Stimulated activated CD8-positive, alpha-beta memory T cell treated with anti-CD3 and anti-CD28 coated beads, Interleukin-12 subunit alpha, Interleukin-12 subunit beta, amount 100 ng/mL, for 24 hours (primary cell): ENCODE measurements around the gene SH3BP4.

ENCODE experiments used
- DNase-seq: peaks from one replicate; pipeline ENCODE4 v3.0.0-alpha.2; 2020; ENCODE audit errors: extremely low read depth

The SH3BP4 gene

DNA sequence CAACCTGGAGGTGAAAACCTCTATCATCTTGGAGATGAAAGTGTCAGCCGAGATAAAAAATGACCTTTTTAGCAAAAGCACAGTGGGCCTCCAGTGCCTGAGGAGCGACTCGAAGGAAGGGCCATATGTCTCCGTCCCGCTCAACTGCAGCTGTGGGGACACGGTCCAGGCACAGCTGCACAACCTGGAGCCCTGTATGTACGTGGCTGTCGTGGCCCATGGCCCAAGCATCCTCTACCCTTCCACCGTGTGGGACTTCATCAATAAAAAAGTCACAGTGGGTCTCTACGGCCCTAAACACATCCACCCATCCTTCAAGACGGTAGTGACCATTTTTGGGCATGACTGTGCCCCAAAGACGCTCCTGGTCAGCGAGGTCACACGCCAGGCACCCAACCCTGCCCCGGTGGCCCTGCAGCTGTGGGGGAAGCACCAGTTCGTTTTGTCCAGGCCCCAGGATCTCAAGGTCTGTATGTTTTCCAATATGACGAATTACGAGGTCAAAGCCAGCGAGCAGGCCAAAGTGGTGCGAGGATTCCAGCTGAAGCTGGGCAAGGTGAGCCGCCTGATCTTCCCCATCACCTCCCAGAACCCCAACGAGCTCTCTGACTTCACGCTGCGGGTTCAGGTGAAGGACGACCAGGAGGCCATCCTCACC is 90.2 kb downstream of the SH3BP4 start:
- no peak for DNase-seq

DNA sequence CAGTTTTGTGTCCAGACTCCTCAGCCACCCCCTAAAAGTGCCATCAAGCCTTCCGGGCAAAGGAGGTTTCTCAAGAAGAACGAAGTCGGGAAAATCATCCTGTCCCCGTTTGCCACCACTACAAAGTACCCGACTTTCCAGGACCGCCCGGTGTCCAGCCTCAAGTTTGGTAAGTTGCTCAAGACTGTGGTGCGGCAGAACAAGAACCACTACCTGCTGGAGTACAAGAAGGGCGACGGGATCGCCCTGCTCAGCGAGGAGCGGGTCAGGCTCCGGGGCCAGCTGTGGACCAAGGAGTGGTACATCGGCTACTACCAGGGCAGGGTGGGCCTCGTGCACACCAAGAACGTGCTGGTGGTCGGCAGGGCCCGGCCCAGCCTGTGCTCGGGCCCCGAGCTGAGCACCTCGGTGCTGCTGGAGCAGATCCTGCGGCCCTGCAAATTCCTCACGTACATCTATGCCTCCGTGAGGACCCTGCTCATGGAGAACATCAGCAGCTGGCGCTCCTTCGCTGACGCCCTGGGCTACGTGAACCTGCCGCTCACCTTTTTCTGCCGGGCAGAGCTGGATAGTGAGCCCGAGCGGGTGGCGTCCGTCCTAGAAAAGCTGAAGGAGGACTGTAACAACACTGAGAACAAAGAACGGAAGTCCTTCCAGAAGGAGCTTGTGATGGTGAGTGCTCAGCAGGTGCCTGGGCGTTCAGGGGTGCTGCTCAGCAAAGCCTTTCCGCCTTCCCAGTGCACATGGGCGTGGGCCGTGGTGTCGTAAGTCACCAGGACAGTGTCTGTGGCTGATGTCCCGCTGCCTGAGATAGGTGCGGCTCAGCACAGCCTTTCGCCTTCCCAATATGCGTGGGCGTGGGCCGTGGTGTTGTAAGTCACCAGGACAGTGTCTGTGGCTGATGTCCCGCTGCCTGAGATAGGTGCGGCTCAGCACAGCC is 91.0 kb downstream of the SH3BP4 start:
- no peak for DNase-seq

DNA sequence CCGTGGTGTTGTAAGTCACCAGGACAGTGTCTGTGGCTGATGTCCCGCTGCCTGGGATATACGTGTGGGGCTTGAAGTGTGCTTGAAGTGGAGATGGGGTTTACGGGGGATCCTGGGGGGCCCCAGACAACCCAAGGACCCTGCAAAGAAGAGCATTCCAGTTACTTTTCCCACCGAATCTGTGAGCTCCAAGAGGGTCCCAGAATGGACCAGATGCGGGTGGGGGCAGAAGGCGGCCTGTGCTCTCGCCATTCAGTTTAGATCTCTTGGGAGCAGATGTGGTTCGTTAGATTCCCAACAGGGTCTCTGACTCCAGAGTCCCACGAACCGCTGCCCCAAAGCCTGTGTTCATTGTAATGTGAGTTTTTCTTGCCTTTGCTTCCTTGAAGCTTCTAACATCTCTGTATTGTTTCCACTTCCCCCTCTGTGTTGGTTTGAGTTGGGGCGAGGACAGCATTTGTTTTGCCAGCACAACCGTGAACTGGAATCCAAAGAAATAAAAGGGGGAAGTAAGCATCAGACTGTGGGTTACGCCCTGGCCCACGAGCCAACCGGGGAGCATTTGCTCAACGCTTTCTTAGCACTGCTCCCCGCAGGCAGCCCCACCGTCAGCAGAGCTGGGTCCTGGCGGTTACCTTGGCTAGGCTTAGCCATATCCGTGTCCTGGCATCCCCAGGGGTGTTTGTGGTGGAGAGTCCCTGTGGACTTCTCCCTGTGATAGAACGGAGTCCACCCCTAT is 92.1 kb downstream of the SH3BP4 start:
- no peak for DNase-seq

DNA sequence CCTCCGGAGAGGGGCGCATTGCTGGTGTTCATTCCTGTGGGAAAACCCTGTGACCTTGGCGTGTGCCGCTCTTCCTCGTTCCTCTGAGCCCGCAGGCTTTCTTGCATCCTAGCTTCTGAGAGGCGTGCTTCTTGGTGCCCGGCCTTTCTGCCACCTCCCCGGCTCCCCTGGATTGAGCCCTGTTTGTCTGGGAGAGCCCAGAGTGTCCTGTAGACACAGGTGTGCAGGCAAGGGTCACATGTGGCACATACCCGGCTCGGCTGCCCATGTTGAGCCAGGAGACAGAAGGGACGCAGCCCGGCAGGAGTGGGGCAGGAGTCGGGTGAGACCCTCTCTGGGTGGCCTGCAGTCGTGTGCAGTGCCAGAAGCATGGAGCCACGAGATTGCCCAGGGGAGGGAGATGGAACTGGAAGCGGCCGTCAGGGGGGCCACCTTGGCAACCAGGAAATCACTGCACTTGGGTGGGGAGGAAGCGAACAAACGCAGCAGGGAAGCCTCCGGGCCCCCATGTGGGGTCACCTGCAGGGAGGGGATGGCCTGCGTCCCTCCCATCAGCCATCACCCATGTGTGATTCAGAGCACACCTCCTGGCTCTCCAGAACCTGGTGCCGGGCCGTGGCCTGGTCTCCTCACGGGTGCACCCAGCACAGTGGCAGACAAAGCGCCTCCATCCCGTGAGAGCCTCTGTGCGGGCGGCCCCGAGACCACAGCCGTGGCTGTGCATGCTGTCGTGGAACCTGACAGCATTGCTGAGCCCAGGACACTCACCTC is 92.9 kb downstream of the SH3BP4 start:
- DNase-seq = no peak

DNA sequence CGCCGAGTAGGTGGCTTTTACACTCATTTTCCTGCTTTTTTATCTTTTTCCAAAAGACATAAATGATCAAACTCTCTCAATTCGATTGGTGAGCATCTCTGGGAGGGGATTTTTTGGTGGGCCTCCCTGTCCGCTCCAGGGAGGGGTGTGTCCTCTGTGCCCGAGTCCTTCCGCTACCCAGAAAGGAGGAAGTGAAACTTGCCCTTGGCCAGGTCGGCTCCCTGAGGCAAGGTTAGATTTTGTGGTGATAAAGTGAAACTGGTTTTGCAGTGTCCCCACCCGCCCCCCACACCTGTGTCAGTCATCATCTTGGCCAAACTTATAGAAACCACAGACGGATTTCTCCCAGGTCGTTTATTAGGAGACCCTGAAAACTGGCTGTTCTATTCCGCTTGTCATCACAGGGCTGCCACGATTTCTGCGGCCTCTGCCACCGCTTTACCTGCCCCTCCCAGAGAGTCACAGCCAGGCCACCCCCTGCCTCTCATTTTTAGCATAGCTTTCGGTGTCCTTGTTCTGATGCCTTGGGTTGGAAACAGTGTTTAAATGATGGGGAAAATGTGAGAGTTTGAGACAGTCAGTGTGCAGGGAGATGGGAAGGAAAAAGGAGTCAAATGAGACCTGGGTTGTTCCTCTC is 93.6 kb downstream of the SH3BP4 start:
- DNase-seq = no peak

DNA sequence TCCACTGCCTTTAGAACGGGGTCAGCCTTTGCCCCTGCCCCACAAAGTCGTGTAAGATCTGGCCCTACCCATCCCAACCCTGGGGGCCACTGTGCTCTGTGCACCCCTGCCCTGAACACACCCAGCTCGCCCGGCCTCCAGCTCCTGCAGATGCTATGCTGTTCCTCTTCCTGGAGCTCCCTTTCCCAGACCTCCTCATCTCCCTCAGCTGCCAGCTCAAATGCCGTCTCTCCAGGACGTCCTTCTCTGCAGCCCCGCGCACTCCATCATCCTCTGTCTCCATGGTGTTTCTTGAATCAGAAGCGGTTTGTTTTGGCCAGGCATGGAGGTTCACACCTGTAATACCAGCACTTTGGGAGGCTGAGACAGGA is 94.1 kb downstream of the SH3BP4 start:
- DNase-seq = no peak

DNA sequence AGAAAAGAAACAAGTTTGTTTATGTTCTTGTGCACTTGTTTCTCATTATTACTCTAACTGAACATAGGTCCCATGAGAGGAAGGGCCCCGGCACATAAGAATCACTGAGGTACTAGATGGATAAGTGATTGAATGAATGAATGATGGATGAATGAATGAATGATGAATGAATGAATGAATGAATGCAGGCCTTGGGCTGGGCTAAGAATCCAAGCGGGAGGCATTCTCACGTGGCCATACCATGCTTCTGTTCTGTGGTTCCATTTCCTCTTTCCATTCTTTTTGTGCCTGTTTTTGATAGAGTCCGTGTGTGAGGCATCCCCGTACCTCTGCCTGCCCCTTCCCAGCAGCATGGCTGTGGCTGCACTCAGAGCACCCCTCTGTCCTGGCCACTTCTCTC is 94.8 kb downstream of the SH3BP4 start:
- DNase-seq = no peak

DNA sequence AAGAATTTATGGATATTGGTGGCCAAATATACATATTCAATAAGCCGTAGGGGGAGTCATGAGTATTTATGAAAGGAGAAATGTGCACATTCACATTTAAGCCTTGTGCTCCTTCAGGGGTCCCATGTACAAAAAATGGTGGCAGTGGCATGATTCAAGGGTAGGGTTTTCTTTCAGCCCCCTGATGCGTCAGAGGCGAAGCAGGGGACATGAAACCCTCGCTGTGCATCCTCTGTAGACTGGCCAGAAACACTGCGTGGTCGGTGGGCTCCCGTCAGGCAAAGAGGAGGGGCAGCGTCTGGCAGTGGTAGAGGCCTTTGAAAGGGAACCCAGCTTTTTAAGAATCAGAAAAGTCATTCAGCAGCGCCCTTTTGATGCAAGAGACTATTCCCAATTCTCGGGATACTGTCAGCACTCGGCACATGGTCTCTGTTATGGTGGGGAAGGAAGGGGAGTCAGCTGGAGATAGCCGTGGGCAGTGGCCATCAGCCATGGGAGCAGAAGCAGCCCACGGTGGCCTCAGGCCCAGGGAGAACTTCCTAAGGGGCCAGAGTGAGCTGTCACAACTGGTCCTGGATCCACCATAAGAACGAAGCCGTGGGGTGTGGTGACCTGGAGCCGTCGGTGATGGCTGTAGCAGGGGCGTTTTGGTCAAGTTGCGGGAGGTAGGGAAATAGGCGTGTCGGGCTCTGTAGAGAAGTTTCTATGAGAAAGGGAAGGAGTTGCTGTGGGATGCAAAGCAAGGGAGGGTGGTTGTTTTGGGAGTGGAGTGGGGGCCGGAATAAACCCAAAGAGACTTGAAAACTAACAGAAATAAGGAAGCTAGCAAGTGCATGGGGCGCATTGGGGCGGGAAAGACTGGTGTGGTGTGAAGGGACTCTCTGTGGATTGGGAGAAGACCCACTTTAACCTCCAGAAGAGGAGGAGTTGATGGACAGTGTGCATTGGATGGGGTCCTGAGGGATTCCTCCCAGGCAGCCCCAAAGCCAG is 95.6 kb downstream of the SH3BP4 start:
- DNase-seq = no peak

DNA sequence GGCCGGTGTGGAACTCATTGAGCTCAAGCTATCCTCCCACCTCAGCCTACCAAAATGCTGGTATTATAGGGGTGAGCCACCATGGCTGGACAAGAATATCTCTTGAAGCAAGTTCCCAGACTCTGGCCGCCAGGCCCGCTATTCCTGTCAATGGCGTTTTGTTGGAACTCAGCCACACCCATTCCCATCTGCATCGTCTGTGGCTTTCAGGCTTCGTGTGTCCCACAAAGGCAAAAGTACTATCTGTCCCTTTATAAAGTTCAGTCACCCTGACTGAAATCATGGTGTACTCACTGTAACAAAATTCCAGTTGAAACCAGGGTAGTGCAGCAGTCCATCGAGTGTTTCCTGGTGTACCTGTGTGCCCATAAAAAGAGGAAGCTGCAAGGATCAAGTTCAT is 96.7 kb downstream of the SH3BP4 start:
- DNase-seq = no peak

DNA sequence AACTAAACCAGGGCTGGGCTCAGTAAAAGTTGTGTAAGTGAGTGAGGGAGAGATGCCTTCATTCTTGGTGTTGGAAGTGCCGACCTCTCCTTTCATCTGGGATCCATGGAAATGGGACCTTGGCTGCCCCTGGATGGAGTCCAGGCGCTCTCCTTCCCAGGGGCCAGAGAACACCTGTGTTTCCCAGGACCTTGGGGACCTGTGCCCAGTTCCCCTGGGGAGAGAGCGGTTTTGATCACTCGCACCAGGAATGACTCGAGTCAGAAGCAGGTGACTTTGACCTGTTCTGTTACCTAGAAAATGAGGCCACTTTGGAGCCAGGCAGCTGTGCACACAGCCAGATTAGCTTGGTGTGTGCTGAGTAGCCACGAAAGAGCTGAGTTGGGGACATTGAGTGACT is 97.3 kb downstream of the SH3BP4 start:
- DNase-seq = no peak

DNA sequence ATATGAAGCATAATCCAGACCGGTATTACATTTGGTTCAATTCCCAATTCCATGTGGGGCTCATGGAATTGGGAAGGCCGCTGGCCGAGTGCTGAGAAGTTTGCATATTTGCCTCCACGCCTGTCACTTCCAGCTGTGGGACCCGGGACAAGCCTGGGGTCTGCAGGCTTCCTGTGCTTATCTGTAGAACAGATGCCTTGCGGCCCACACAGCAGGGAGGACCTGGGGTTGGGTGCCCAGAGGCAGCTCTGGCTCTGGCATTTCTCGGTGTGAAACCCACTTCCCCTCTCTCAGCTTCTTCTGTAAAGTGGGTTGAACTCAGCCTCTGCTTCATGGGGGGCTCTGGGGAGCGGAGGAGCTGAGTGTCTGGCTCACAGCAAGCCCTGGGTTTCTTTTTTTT is 97.9 kb downstream of the SH3BP4 start:
- no peak for DNase-seq

DNA sequence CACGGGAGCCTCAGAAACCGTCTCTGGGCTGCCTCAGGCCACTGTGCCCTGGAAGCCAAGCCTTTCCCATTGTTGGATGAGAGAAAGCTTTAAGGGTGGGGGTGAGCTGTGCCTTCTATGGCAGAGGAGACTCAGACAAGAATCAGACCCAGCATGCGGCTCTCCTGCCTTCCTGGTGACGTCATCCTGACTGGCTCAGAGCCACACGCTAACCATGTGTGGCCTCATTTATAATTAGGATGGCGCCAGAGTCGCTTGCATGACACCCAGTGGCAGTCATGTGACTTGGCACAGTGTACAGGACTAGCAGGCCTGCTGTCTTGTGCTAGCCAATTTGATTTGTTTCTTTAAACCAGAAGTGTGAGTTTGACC is 99.1 kb downstream of the SH3BP4 start:
- no peak for DNase-seq

DNA sequence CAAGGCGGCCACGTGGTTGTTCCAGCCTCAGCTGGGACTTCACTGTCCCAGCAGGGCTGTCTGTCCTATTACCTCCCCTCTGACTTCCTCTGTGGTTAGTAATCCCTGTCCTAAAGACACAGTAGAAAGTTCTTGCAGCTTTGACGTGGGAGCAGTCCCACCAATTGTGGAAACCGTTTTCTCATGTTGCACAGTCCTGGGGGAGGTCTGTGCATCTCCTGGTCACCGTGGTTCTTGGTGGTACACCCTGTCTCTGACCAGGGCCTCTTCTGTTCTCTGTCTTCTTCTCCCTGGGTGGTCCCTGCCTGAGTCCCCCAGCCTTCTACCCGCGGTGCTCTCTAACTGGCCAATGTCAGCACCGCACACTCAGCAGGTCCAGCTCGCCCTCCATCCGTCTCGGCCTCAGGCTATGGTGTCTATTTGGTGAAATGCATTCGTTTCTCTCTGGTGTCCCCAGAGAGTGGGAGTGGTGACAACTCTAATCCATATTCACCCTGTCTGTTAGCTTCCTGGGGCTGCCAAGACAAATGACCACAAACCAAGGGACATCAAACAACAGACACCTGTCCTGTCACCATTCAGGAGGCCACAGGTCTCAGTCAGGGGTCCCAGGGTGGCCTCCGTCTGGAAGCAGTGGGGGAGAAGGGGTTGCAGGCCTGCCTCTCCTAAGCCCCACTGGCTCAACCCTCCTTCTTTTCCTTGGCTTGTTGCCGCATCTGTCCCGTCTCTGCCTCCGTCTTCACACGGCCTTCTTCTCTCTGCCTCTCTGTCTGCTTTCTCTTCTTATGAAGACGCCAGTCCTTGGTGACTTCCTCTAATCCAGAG is 99.8 kb downstream of the SH3BP4 start:
- no peak for DNase-seq

DNA sequence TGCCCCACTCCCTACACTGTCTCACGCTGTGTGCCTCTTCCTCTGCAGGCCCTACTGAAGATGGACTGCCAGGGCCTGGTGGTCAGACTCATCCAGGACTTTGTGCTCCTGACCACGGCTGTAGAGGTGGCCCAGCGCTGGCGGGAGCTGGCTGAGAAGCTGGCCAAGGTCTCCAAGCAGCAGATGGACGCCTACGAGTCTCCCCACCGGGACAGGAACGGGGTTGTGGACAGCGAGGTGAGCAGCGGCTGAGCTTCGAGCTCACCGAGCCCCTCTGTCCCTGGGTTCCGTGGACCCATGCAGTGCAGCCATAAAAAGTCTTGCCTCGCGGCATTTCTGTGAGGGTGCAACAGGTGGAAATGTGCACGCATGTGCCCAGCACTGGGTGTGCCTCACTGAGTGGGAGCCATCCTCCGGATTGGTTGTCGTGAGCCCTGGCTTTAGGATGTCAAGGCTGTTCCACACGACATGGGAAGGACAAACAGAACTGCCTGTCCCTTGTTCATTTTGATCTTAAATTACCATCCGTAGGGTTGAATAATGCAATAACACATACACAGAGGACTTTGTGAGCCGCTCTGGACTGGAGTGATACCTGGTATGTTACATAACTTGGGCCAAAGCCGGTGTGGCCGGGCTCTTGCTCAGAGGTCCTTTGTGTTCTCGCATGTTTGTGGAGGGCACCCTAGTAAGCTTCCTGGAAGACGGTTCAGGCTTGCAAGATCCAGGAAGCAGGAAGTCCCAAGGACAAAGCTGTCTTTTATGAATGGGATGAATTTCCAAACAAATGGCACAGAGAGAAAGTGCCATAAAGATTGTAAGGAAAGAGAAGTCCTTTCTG is 100.9 kb downstream of the SH3BP4 start:
- no peak for DNase-seq

DNA sequence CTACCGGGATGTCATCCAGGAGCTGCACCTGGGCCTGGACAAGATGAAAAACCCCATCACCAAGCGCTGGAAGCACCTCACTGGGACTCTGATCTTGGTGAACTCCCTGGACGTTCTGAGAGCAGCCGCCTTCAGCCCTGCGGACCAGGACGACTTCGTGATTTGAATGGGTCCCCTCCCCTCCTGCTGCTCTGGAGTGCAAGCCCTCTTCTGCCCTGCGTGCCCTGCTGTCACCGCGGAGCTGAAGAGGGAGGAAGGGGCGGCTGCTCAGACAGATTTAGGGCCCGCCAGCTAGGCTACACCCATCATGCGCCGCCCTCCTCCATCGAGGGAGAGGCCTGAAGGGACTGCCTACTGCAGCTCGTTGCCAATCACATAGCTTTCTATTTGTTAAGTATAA is 101.8 kb downstream of the SH3BP4 start:
- DNase-seq = no peak

DNA sequence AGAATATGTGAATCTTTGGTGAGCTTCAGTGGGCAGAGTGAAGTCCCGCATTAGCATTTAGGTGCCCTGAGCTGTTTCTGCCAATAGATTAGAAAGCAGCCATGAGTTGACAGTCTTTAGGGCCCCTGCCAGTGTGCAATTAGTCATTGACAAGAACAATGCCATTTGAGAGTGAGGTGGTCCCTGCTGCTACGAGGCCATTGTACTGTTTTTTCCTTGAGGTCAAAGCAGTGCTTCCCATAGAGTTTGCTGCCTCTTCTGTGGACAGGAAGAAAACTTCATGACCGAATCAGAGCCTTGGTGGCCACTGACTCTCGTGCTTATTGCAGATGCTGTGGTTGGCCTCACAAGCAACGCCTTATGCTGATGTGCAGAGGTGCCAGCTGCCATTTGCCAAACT is 102.7 kb downstream of the SH3BP4 start:
- no peak for DNase-seq

DNA sequence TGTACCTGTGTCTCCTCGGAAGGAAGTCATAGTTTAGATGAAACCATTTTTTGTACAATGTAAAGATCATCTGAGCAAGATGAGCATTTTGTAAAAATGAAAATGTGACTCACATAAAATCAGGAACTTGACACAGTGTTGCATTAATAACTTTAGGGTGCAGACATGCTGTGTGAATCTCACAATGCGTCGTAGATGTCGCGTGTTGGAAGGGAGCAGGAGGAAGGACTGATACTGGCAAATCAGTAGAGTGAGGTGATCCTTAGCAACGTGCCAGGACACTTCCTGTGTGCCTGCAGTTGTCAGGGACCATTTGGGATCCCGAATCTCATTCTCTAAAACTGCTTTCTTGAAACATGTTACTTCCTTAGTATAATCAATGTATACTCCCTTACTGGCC is 103.1 kb downstream of the SH3BP4 start:
- DNase-seq = no peak

DNA sequence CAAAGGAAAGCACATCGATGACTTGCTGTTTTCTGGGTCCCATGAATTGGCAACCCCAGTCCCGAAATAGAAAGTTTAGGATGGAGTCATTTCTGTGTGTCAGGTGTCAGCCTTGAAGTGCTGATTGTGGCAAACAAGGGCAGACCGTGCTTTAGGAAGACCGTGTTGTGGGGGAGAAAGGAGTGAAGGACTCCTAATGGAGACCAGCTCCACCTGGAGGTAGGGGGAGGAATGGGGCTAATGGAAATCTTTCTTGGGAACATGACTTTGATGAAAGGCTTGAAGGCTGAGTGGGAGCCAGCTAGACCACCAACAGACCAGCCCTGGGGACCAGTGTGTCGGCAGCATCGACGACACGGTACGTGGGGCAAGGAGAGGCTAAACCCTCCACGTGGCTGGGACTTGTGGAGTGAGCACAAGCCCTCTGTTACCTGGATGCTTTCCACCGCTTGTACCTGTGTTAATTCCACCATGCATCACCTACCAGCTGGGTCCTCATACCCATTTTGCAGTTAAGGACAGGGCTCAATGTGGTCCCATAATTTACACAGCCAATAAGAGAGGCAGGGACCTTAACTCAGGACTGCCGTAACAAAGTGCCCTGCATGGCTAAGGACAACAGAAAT is 104.2 kb downstream of the SH3BP4 start:
- no peak for DNase-seq
